ENCODE results near the gene CKAP4.

The CKAP4 gene

GRCh38 chr12:106281804-106282203 is 34.0 kb upstream of the CKAP4 start:
- no peak for DNase-seq (ENCODE audit: extremely low read depth, low read depth)
- TF ChIP-seq, protein P1, sequence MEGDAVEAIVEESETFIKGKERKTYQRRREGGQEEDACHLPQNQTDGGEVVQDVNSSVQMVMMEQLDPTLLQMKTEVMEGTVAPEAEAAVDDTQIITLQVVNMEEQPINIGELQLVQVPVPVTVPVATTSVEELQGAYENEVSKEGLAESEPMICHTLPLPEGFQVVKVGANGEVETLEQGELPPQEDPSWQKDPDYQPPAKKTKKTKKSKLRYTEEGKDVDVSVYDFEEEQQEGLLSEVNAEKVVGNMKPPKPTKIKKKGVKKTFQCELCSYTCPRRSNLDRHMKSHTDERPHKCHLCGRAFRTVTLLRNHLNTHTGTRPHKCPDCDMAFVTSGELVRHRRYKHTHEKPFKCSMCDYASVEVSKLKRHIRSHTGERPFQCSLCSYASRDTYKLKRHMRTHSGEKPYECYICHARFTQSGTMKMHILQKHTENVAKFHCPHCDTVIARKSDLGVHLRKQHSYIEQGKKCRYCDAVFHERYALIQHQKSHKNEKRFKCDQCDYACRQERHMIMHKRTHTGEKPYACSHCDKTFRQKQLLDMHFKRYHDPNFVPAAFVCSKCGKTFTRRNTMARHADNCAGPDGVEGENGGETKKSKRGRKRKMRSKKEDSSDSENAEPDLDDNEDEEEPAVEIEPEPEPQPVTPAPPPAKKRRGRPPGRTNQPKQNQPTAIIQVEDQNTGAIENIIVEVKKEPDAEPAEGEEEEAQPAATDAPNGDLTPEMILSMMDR (IDR thresholded peaks at IDR 0.05; ENCODE audit: low read depth, low read length), result no peak

- DNase-seq (ENCODE audit: extremely low read depth, low read depth), result no peak
- TF ChIP-seq, protein P1 (IDR thresholded peaks at IDR 0.05; ENCODE audit: low read depth, low read length), result no peak
These were observed 33.4 kb upstream of the CKAP4 start for GRCh38 chr12:106281056-106281782.

DNA sequence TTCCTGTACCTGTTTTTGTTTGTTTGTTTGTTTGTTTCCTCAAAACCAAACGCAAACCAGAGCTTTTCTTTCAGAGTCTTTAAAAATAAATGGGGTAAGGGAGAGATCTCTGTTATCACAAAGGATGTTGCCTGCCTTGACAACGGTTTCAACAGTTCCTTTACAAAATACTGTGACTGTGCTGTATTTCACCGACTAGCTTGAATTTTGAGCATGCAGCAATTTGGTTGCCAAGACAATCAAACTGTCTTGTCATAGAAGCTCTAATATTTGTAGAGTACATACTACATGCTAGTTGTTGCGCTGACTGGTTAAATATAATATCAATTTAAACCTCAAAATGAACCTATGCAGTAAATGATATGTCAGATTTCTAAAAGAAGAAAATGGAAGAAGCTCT is 32.3 kb upstream of the CKAP4 start:
- TF ChIP-seq, protein P1 (IDR thresholded peaks at IDR 0.05; ENCODE audit: low read depth, low read length), result no peak
- no peak for DNase-seq (ENCODE audit: extremely low read depth, low read depth)

DNA sequence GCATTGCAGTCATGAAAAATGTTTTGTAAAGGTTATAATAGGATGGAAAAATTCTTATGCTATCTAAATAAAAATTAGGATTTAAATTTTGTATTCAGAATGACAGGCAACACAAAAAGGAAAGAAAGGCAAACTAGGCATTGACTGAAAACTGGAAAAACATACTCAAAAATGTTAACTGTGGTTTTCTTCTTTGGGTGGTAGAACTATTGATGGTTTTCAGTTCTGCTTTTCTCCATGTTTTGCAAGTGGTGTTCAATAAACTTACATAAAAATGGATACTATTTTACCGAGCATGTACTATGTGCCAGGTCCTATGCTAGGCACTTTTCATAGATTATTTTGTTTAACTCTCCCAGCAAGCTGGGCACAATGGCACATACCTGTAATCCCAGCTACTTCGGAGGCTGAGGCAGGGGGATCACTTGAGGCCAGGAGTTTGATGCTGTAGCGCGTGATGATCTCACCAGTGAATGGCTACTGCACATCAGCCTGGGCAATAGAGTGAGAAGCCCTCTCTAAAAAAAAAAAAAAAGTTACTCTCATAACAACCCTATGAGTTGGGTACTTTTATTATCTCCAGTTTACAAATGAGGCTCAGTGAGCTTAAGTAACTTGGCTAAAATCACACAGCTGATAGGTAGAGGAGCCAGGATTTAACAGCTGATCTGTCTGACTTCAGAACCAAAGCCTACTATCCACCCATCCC is 28.4 kb upstream of the CKAP4 start:
- DNase-seq (ENCODE audit: extremely low read depth, low read depth), result no peak
- TF ChIP-seq, protein P1 (IDR thresholded peaks at IDR 0.05; ENCODE audit: low read depth, low read length), result no peak

DNA sequence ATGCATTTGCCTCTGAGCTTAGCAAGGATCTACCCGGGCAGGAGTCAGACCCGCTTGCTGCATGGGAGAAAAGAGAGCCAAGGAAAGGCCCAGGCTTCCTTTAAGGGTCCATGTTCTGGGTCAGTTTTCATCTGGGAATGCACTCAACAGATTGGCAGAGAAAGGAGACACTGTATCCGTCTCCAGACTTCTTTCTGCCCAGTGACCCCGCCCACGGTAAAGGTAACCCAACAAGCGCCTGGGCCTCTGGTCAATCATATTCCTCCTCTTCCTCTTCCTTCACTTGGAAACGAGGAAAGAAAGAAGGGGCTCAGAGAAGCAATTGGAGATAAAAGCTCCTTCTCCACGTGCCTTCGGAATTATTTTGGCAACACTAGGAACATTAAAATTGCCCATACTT is 27.6 kb upstream of the CKAP4 start:
- TF ChIP-seq, protein P1 (IDR thresholded peaks at IDR 0.05; ENCODE audit: low read depth, low read length), result no peak
- DNase-seq (ENCODE audit: extremely low read depth, low read depth), result no peak

DNA sequence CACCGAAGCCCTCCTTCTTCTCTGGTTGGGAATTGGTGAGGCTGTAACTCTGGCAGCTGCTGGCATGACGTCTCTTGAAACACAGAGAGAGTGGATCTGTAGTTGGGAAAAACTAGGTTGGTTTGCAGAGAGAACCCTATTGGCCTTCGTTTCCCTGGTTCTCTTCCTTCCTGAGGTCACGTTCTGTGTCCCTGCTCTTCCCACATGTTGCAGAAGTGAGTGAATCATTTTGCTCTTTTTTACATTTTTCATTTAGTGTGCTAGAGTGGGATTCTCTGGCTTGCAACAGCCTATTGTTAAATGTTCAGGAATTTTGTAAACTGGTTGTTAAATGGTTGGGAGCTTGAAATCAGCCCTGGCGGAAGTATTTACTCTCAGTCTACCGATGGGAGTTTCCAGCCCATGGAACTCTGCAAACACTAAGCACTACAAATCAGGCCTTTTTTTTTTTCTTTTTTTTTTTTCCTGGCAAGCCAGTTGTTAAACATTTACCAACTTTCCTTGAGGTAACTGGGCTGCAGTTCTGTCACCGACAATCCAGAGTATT is 26.8 kb upstream of the CKAP4 start:
- no peak for DNase-seq (ENCODE audit: extremely low read depth, low read depth)
- TF ChIP-seq, protein P1 (IDR thresholded peaks at IDR 0.05; ENCODE audit: low read depth, low read length), result no peak

DNA sequence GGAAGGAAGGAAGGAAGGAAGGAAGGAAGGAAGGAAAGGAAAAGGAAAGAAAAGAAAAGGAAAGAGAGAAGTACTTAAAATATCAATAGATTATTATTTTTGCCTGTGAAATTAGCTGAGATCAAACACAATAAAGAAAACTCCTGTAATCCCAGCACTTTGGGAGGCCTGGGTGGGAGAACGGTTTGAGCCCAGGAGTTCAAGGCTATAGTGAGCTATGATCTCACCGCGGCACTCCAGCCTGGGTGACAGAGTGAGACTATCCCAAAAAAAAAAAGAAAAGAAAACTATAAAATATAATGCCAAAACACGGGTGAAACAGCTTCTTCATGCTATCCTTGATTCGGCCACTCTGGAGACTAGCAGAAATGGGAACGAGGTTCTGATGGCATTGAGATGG is 26.2 kb upstream of the CKAP4 start:
- DNase-seq (ENCODE audit: extremely low read depth, low read depth), result no peak
- TF ChIP-seq, protein P1 (IDR thresholded peaks at IDR 0.05; ENCODE audit: low read depth, low read length), result no peak
